HepG2 (cell line): ENCODE results near the gene PDE9A. TPM values are rescaled to one million over a fixed set of nuclear protein-coding genes. Genes with fewer than 3 reads are reported as not detected.

Source experiments
- BORCS8-MEF2B ChIP-seq: sonication (generic); formaldehyde crosslinking; IDR thresholded peaks from 2 replicates; pipeline ENCODE4 v1.8.0; 2022; ENCODE audit warnings: mild to moderate bottlenecking, missing genetic modification reagents
- CBFB ChIP-seq: sonication (generic); formaldehyde crosslinking; IDR thresholded peaks from 2 replicates; pipeline ENCODE4 v1.4.0; 2020; ENCODE audit warnings: missing genetic modification reagents
- FOXO4 ChIP-seq: sonication (generic); formaldehyde crosslinking; conservative IDR thresholded peaks from 2 replicates; pipeline ENCODE4 v1.8.1; 2023; ENCODE audit warnings: missing genetic modification reagents
- MTF2 ChIP-seq: sonication (generic); formaldehyde crosslinking; IDR thresholded peaks from 2 replicates; pipeline ENCODE4 v1.5.0; 2020; ENCODE audit warnings: missing genetic modification reagents, borderline replicate concordance
- NFKB2 ChIP-seq: sonication (generic); formaldehyde crosslinking; IDR thresholded peaks from 2 replicates; pipeline ENCODE4 v1.4.0; 2020; ENCODE audit warnings: missing genetic modification reagents, borderline replicate concordance
- PHF20 ChIP-seq: sonication (generic); formaldehyde crosslinking; IDR thresholded peaks from 2 replicates; pipeline ENCODE4 v1.5.0; 2020; ENCODE audit warnings: mild to moderate bottlenecking, missing genetic modification reagents
- SCMH1 ChIP-seq: sonication (generic); formaldehyde crosslinking; IDR thresholded peaks from 2 replicates; pipeline ENCODE4 v1.9.0; 2021; ENCODE audit warnings: missing genetic modification reagents, mild to moderate bottlenecking, borderline replicate concordance
- TARDBP ChIP-seq: sonication (generic); formaldehyde crosslinking; IDR thresholded peaks from 2 replicates; pipeline ENCODE4 v1.8.0; 2022; ENCODE audit warnings: mild to moderate bottlenecking, missing genetic modification reagents
- ZFP37 ChIP-seq: sonication (generic); formaldehyde crosslinking; IDR thresholded peaks from 2 replicates; pipeline ENCODE4 v1.4.0; 2020; ENCODE audit warnings: missing genetic modification reagents, borderline replicate concordance
- ZNF337 ChIP-seq: sonication (generic); formaldehyde crosslinking; IDR thresholded peaks from 2 replicates; pipeline ENCODE4 v1.5.1; 2020; ENCODE audit warnings: missing genetic modification reagents, low read depth, mild to moderate bottlenecking, borderline replicate concordance
- ZNF432 ChIP-seq: sonication (generic); formaldehyde crosslinking; IDR thresholded peaks from 2 replicates; pipeline ENCODE4 v1.5.0; 2020; ENCODE audit warnings: missing genetic modification reagents, mild to moderate bottlenecking, borderline replicate concordance
- ZNF44 ChIP-seq: sonication (generic); formaldehyde crosslinking; IDR thresholded peaks from 2 replicates; pipeline ENCODE4 v1.5.1; 2020; ENCODE audit warnings: mild to moderate bottlenecking, missing genetic modification reagents
- ZNF672 ChIP-seq: sonication (generic); formaldehyde crosslinking; IDR thresholded peaks from 2 replicates; pipeline ENCODE4 v1.8.1; 2022; ENCODE audit warnings: missing genetic modification reagents
- ZNF691 ChIP-seq: sonication (generic); formaldehyde crosslinking; IDR thresholded peaks from 2 replicates; pipeline ENCODE4 v1.4.0; 2020; ENCODE audit warnings: missing genetic modification reagents, low read depth, mild to moderate bottlenecking, borderline replicate concordance
- ZNF768 ChIP-seq: sonication (generic); formaldehyde crosslinking; IDR thresholded peaks from 2 replicates; pipeline ENCODE4 v1.4.0; 2020; ENCODE audit warnings: missing genetic modification reagents
- polyA plus RNA-seq, 8 experiments: library from polyadenylated mRNA; depleted of rRNA in 3 of 8; stranded (reverse) in 7 of 8; unstranded in 1 of 8; fragments of >200 nt; fragmentation: Illumina TruSeq in 4 of 8; extraction: Trizol in 4 of 8; gene quantifications; 2 replicates each; pipeline versions ENCODE4 v1.2.1 to v1.2.3, GENCODE V29; 2011 to 2016; ENCODE audit warnings: low read depth in 4 of 8, missing spikeins in 1 of 8, mixed read lengths in 1 of 8; ENCODE audit not compliant: insufficient read depth in 1 of 8
- total RNA-seq, 5 experiments: library from RNA; depleted of rRNA; stranded (reverse); fragments of >200 nt; fragmentation: Illumina TruSeq; extraction: Trizol; gene quantifications; 2 replicates each; pipeline ENCODE4 v1.2.3, GENCODE V29; 2016; ENCODE audit warnings: low read depth in 1 of 5
- TF ChIP-seq, protein P1 (sequence below): sonication (generic); formaldehyde crosslinking; IDR thresholded peaks from 2 replicates; pipeline ENCODE4 v1.5.1; 2020; ENCODE audit warnings: missing genetic modification reagents, mild to moderate bottlenecking, borderline replicate concordance
- TF ChIP-seq, protein P2 (sequence below): sonication (generic); formaldehyde crosslinking; IDR thresholded peaks from 2 replicates; pipeline ENCODE4 v1.8.1; 2023; ENCODE audit warnings: mild to moderate bottlenecking, missing genetic modification reagents
- TF ChIP-seq, protein P3 (sequence below): sonication (generic); formaldehyde crosslinking; IDR thresholded peaks from 2 replicates; pipeline ENCODE4 v1.4.0; 2020; ENCODE audit warnings: missing genetic modification reagents
- TF ChIP-seq, protein P4 (sequence below): sonication (generic); formaldehyde crosslinking; IDR thresholded peaks from 2 replicates; pipeline ENCODE4 v1.9.0; 2021; ENCODE audit warnings: mild to moderate bottlenecking, missing genetic modification reagents

The PDE9A gene
- total and polyA plus RNA-seq, 2 of the 13 experiments (the other 11 are each of a cell fraction or from before 2014, with no cell fraction given), result 4.6 to 19.7 TPM

DNA sequence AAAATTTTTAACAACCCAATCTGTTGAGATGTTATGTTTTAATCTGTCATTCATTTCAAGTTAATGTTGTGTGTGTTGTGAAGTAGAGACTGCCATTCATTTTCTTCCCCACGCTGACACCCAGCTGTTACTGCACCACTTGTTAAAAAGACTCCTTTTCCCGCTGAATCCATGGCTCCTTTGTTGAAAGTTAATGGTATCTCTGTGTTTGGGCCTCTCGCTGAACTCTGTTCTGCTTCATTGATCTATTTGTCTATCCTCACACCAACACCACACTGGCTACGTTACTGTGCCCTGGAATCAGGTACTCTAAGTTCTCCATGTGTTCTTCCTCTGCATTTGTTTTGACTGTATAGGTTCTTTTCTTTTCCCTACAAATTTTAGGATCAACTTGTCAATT lies 58.2 kb downstream of the PDE9A start (continued):
- TF ChIP-seq NFKB2 (CRISPR knock-in tag), result no peak
- TF ChIP-seq BORCS8-MEF2B (CRISPR knock-in tag), result no peak
- no peak for TF ChIP-seq PHF20 (CRISPR knock-in tag)
- no peak for TF ChIP-seq SCMH1 (CRISPR knock-in tag)
- peak; percentile 70; the same call in 1 of the 2 replicates for TF ChIP-seq TARDBP (CRISPR knock-in tag)
- no peak for TF ChIP-seq FOXO4 (CRISPR knock-in tag)
- no peak for TF ChIP-seq ZNF337 (CRISPR knock-in tag)
- TF ChIP-seq, protein P1, sequence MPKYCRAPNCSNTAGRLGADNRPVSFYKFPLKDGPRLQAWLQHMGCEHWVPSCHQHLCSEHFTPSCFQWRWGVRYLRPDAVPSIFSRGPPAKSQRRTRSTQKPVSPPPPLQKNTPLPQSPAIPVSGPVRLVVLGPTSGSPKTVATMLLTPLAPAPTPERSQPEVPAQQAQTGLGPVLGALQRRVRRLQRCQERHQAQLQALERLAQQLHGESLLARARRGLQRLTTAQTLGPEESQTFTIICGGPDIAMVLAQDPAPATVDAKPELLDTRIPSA (CRISPR knock-in tag), result no peak
- TF ChIP-seq, protein P2, sequence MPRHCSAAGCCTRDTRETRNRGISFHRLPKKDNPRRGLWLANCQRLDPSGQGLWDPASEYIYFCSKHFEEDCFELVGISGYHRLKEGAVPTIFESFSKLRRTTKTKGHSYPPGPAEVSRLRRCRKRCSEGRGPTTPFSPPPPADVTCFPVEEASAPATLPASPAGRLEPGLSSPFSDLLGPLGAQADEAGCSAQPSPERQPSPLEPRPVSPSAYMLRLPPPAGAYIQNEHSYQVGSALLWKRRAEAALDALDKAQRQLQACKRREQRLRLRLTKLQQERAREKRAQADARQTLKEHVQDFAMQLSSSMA (CRISPR knock-in tag), result no peak
- no peak for TF ChIP-seq MTF2
- TF ChIP-seq ZNF768 (CRISPR knock-in tag), result no peak
- TF ChIP-seq, protein P3, sequence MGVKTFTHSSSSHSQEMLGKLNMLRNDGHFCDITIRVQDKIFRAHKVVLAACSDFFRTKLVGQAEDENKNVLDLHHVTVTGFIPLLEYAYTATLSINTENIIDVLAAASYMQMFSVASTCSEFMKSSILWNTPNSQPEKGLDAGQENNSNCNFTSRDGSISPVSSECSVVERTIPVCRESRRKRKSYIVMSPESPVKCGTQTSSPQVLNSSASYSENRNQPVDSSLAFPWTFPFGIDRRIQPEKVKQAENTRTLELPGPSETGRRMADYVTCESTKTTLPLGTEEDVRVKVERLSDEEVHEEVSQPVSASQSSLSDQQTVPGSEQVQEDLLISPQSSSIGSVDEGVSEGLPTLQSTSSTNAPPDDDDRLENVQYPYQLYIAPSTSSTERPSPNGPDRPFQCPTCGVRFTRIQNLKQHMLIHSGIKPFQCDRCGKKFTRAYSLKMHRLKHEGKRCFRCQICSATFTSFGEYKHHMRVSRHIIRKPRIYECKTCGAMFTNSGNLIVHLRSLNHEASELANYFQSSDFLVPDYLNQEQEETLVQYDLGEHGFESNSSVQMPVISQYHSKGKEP (CRISPR knock-in tag), result no peak
- no peak for TF ChIP-seq ZNF44 (CRISPR knock-in tag)
- TF ChIP-seq ZFP37 (CRISPR knock-in tag), result no peak
- TF ChIP-seq, protein P4, sequence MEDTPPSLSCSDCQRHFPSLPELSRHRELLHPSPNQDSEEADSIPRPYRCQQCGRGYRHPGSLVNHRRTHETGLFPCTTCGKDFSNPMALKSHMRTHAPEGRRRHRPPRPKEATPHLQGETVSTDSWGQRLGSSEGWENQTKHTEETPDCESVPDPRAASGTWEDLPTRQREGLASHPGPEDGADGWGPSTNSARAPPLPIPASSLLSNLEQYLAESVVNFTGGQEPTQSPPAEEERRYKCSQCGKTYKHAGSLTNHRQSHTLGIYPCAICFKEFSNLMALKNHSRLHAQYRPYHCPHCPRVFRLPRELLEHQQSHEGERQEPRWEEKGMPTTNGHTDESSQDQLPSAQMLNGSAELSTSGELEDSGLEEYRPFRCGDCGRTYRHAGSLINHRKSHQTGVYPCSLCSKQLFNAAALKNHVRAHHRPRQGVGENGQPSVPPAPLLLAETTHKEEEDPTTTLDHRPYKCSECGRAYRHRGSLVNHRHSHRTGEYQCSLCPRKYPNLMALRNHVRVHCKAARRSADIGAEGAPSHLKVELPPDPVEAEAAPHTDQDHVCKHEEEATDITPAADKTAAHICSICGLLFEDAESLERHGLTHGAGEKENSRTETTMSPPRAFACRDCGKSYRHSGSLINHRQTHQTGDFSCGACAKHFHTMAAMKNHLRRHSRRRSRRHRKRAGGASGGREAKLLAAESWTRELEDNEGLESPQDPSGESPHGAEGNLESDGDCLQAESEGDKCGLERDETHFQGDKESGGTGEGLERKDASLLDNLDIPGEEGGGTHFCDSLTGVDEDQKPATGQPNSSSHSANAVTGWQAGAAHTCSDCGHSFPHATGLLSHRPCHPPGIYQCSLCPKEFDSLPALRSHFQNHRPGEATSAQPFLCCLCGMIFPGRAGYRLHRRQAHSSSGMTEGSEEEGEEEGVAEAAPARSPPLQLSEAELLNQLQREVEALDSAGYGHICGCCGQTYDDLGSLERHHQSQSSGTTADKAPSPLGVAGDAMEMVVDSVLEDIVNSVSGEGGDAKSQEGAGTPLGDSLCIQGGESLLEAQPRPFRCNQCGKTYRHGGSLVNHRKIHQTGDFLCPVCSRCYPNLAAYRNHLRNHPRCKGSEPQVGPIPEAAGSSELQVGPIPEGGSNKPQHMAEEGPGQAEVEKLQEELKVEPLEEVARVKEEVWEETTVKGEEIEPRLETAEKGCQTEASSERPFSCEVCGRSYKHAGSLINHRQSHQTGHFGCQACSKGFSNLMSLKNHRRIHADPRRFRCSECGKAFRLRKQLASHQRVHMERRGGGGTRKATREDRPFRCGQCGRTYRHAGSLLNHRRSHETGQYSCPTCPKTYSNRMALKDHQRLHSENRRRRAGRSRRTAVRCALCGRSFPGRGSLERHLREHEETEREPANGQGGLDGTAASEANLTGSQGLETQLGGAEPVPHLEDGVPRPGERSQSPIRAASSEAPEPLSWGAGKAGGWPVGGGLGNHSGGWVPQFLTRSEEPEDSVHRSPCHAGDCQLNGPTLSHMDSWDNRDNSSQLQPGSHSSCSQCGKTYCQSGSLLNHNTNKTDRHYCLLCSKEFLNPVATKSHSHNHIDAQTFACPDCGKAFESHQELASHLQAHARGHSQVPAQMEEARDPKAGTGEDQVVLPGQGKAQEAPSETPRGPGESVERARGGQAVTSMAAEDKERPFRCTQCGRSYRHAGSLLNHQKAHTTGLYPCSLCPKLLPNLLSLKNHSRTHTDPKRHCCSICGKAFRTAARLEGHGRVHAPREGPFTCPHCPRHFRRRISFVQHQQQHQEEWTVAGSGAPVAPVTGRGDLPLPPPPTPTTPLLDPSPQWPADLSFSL, result peak; percentile 81; the same call in 1 of the 2 replicates
- TF ChIP-seq ZNF691 (CRISPR knock-in tag), result 0 out of 2 replicates have a peak, but pooled peaks have one; percentile 50
- no peak for TF ChIP-seq ZNF672
- TF ChIP-seq ZNF432 (CRISPR knock-in tag), result no peak
- no peak for TF ChIP-seq CBFB (CRISPR knock-in tag)
